Peyer's patch (tissue), 4 donors: ENCODE measurements around the gene HS2ST1.

Experiments
- CTCF ChIP-seq, 6 experiments: fragments of 450-650 bp in 4 of 6; fragments of 200-600 bp in 2 of 6; sonication (generic) in 1 of 6; IDR thresholded peaks; one replicate each; pipeline ENCODE4 v1.5.1; 2017 to 2019; ENCODE audit warnings: antibody characterized with exemption in 6 of 6, mild to moderate bottlenecking in 3 of 6, moderate library complexity in 1 of 6
- POLR2A ChIP-seq, 2 donors: fragments of 450-650 bp; IDR thresholded peaks; one replicate each; pipeline ENCODE4 v1.5.1; 2017; ENCODE audit warnings: antibody characterized with exemption in 2 of 2, mild to moderate bottlenecking in 2 of 2, moderate library complexity in 2 of 2

- TF ChIP-seq CTCF (IDR thresholded peaks at IDR 0.05) (no peak), POLR2A (IDR thresholded peaks at IDR 0.05) (no peak)
These were observed 206.3 kb downstream of the HS2ST1 start for GRCh38 chr1:87120779-87121178.
